H1 (cell line): ENCODE results near the gene PPP1R14B. TPM values are rescaled to one million over a fixed set of nuclear protein-coding genes. Genes with fewer than 3 reads are reported as not detected.

Experiments
- CHD7 ChIP-seq: fragments of 300-600 bp; sonication (generic); IDR thresholded peaks from 2 replicates; pipeline ENCODE4 v1.7.1; 2012; ENCODE audit warnings: low read length, moderate library complexity, mild to moderate bottlenecking, inconsistent platforms; ENCODE audit not compliant: insufficient replicate concordance
- CTBP2 ChIP-seq: IDR thresholded peaks from 2 replicates; pipeline ENCODE4 v1.7.0; 2011; ENCODE audit warnings: borderline replicate concordance, mild to moderate bottlenecking, moderate library complexity, mixed read lengths, low read length; ENCODE audit not compliant: insufficient read depth, insufficient read length
- EGR1 ChIP-seq: IDR thresholded peaks from 2 replicates; pipeline ENCODE4 v1.6.1; 2011; ENCODE audit warnings: low read depth, low read length, borderline replicate concordance
- EZH2 ChIP-seq: fragments of 200-600 bp; sonication (generic); IDR thresholded peaks from 2 replicates; pipeline ENCODE4 v1.7.1; 2012; ENCODE audit warnings: low read depth, mild to moderate bottlenecking, moderate library complexity, low read length, inconsistent platforms; ENCODE audit not compliant: severe bottlenecking
- KDM4A ChIP-seq: IDR thresholded peaks from one replicate; pipeline ENCODE4 v1.7.1; 2012; ENCODE audit warnings: low read depth, mild to moderate bottlenecking, moderate library complexity, low read length, inconsistent platforms; ENCODE audit not compliant: severe bottlenecking
- RXRA ChIP-seq: IDR thresholded peaks from 2 replicates; pipeline ENCODE4 v1.6.1; 2011; ENCODE audit warnings: low read depth, mild to moderate bottlenecking, low read length, moderate library complexity; ENCODE audit not compliant: insufficient read depth
- USF2 ChIP-seq: IDR thresholded peaks from 2 replicates; pipeline ENCODE4 v1.6.1; 2011; ENCODE audit warnings: low read length, improper control_type of control experiment
- ZNF274 ChIP-seq: IDR thresholded peaks from 2 replicates; pipeline ENCODE4 v1.7.0; 2012; ENCODE audit warnings: low read length, borderline replicate concordance; ENCODE audit errors: extremely low read depth
- polyA plus RNA-seq, 7 experiments: library from polyadenylated mRNA; depleted of rRNA in 3 of 7; stranded (reverse) in 5 of 7; unstranded in 2 of 7; fragments of >200 nt in 5 of 7; fragments of 200-250 nt in 2 of 7; gene quantifications; 1 replicate in 5 of 7; 2 replicates in 1 of 7; 4 replicates in 1 of 7; pipeline versions ENCODE4 v1.2.1 to v1.2.3, GENCODE V29; 2011 to 2013; ENCODE audit warnings: missing spikeins in 2 of 7, mixed read lengths in 2 of 7
- total RNA-seq: library from RNA; stranded (reverse); fragmentation: NEBNext Ultra II Directional; extraction: Animal tissue kit (Norgen Biotek cat#: 25700); gene quantifications from 2 replicates; pipeline ENCODE4 v1.2.1, GENCODE V29; 2021

Gene PPP1R14B
- total and polyA plus RNA-seq, 2 of the 8 experiments (the other 6 are each of a cell fraction or from before 2014, with no cell fraction given), result 265 to 419 TPM

- TF ChIP-seq CHD7 (no peak), EZH2 (no peak), EGR1 (no peak), RXRA (no peak), ZNF274 (no peak), KDM4A (no peak), USF2 (no peak), CTBP2 (peak; percentile 38)
Observed at GRCh38 chr11:64249563-64250414, 3.0 kb upstream of the PPP1R14B start (continued).
